ENCODE data around the gene VCL.

Gene VCL

GRCh38 chr10:74113546-74113945 is 115.6 kb downstream of the VCL start:
- no peak overlapping the region for H3K4me3 ChIP-seq (ENCODE audit: low read length in 2 of 2)
- H3K4me1 ChIP-seq (ENCODE audit: control insufficient read depth in 2 of 2, insufficient read depth in 2 of 2, low read length in 2 of 2) = no peaks in the 10 kb centered on the region
- no peak overlapping the region for H3K27ac ChIP-seq (ENCODE audit: low read depth in 2 of 2, low read length in 2 of 2)
- H3K9me3 ChIP-seq (ENCODE audit: control insufficient read depth in 2 of 2, low read length in 2 of 2) = no peaks in the 10 kb centered on the region
- H3K27me3 ChIP-seq (ENCODE audit: control insufficient read depth in 2 of 2, insufficient read depth in 2 of 2, low read length in 2 of 2) = no peaks in the 10 kb centered on the region
- peaks cover 84% of the 10 kb centered on the region in 2 donors for H3K36me3 ChIP-seq (ENCODE audit: control insufficient read depth in 2 of 2, insufficient read depth in 2 of 2, low read length in 2 of 2)
- H3K9ac ChIP-seq (ENCODE audit: low read depth in 1 of 2, low read length in 2 of 2) = no peak overlapping the region

GRCh38 chr10:74114041-74114448 is 116.1 kb downstream of the VCL start:
- Histone ChIP-seq H3K4me1 (ENCODE audit: control insufficient read depth in 2 of 2, insufficient read depth in 2 of 2, low read length in 2 of 2) (no peaks in the 10 kb centered on the region), H3K4me3 (ENCODE audit: low read length in 2 of 2) (no peak overlapping the region), H3K9me3 (ENCODE audit: control insufficient read depth in 2 of 2, low read length in 2 of 2) (no peaks in the 10 kb centered on the region), H3K36me3 (ENCODE audit: control insufficient read depth in 2 of 2, insufficient read depth in 2 of 2, low read length in 2 of 2) (peaks cover 83 to 86% of the 10 kb centered on the region in 2 donors), H3K9ac (ENCODE audit: low read depth in 1 of 2, low read length in 2 of 2) (no peak overlapping the region), H3K27ac (ENCODE audit: low read depth in 2 of 2, low read length in 2 of 2) (no peak overlapping the region), H3K27me3 (ENCODE audit: control insufficient read depth in 2 of 2, insufficient read depth in 2 of 2, low read length in 2 of 2) (no peaks in the 10 kb centered on the region)

GRCh38 chr10:74117738-74118137 is 119.8 kb downstream of the VCL start:
- Histone ChIP-seq H3K9ac (ENCODE audit: low read depth in 1 of 2, low read length in 2 of 2) (no peak overlapping the region), H3K27ac (ENCODE audit: low read depth in 2 of 2, low read length in 2 of 2) (no peak overlapping the region), H3K4me3 (ENCODE audit: low read length in 2 of 2) (no peak overlapping the region), H3K27me3 (ENCODE audit: control insufficient read depth in 2 of 2, insufficient read depth in 2 of 2, low read length in 2 of 2) (no peaks in the 10 kb centered on the region), H3K9me3 (ENCODE audit: control insufficient read depth in 2 of 2, low read length in 2 of 2) (no peaks in the 10 kb centered on the region), H3K36me3 (ENCODE audit: control insufficient read depth in 2 of 2, insufficient read depth in 2 of 2, low read length in 2 of 2) (peaks cover 73 to 78% of the 10 kb centered on the region in 2 donors), H3K4me1 (ENCODE audit: control insufficient read depth in 2 of 2, insufficient read depth in 2 of 2, low read length in 2 of 2) (no peaks in the 10 kb centered on the region)

GRCh38 chr10:74118804-74119203 is 120.9 kb downstream of the VCL start:
- Histone ChIP-seq H3K27ac (ENCODE audit: low read depth in 2 of 2, low read length in 2 of 2) (no peak overlapping the region), H3K9me3 (ENCODE audit: control insufficient read depth in 2 of 2, low read length in 2 of 2) (no peaks in the 10 kb centered on the region), H3K27me3 (ENCODE audit: control insufficient read depth in 2 of 2, insufficient read depth in 2 of 2, low read length in 2 of 2) (no peaks in the 10 kb centered on the region), H3K4me3 (ENCODE audit: low read length in 2 of 2) (no peak overlapping the region), H3K9ac (ENCODE audit: low read depth in 1 of 2, low read length in 2 of 2) (no peak overlapping the region), H3K4me1 (ENCODE audit: control insufficient read depth in 2 of 2, insufficient read depth in 2 of 2, low read length in 2 of 2) (no peaks in the 10 kb centered on the region), H3K36me3 (ENCODE audit: control insufficient read depth in 2 of 2, insufficient read depth in 2 of 2, low read length in 2 of 2) (peaks cover 73 to 81% of the 10 kb centered on the region in 2 donors)

GRCh38 chr10:74120911-74121310 is 123.0 kb downstream of the VCL start:
- no peaks in the 10 kb centered on the region for H3K9me3 ChIP-seq (ENCODE audit: control insufficient read depth in 2 of 2, low read length in 2 of 2)
- no peak overlapping the region for H3K4me3 ChIP-seq (ENCODE audit: low read length in 2 of 2)
- H3K27me3 ChIP-seq (ENCODE audit: control insufficient read depth in 2 of 2, insufficient read depth in 2 of 2, low read length in 2 of 2) = no peaks in the 10 kb centered on the region
- H3K9ac ChIP-seq (ENCODE audit: low read depth in 1 of 2, low read length in 2 of 2) = no peak overlapping the region
- no peak overlapping the region for H3K27ac ChIP-seq (ENCODE audit: low read depth in 2 of 2, low read length in 2 of 2)
- peaks cover 67 to 74% of the 10 kb centered on the region in 2 donors for H3K36me3 ChIP-seq (ENCODE audit: control insufficient read depth in 2 of 2, insufficient read depth in 2 of 2, low read length in 2 of 2)
- no peaks in the 10 kb centered on the region for H3K4me1 ChIP-seq (ENCODE audit: control insufficient read depth in 2 of 2, insufficient read depth in 2 of 2, low read length in 2 of 2)

GRCh38 chr10:74121368-74121767 is 123.5 kb downstream of the VCL start:
- Histone ChIP-seq H3K9me3 (ENCODE audit: control insufficient read depth in 2 of 2, low read length in 2 of 2) (no peaks in the 10 kb centered on the region), H3K27ac (ENCODE audit: low read depth in 2 of 2, low read length in 2 of 2) (no peak overlapping the region), H3K4me3 (ENCODE audit: low read length in 2 of 2) (no peak overlapping the region), H3K4me1 (ENCODE audit: control insufficient read depth in 2 of 2, insufficient read depth in 2 of 2, low read length in 2 of 2) (no peaks in the 10 kb centered on the region), H3K36me3 (ENCODE audit: control insufficient read depth in 2 of 2, insufficient read depth in 2 of 2, low read length in 2 of 2) (peaks cover 69 to 74% of the 10 kb centered on the region in 2 donors), H3K9ac (ENCODE audit: low read depth in 1 of 2, low read length in 2 of 2) (no peak overlapping the region), H3K27me3 (ENCODE audit: control insufficient read depth in 2 of 2, insufficient read depth in 2 of 2, low read length in 2 of 2) (no peaks in the 10 kb centered on the region)

GRCh38 chr10:74122060-74122459 is 124.1 kb downstream of the VCL start:
- Histone ChIP-seq H3K27me3 (ENCODE audit: control insufficient read depth in 2 of 2, insufficient read depth in 2 of 2, low read length in 2 of 2) (no peaks in the 10 kb centered on the region), H3K9ac (ENCODE audit: low read depth in 1 of 2, low read length in 2 of 2) (no peak overlapping the region), H3K4me1 (ENCODE audit: control insufficient read depth in 2 of 2, insufficient read depth in 2 of 2, low read length in 2 of 2) (no peaks in the 10 kb centered on the region), H3K36me3 (ENCODE audit: control insufficient read depth in 2 of 2, insufficient read depth in 2 of 2, low read length in 2 of 2) (peaks cover 69 to 72% of the 10 kb centered on the region in 2 donors), H3K4me3 (ENCODE audit: low read length in 2 of 2) (no peak overlapping the region), H3K27ac (ENCODE audit: low read depth in 2 of 2, low read length in 2 of 2) (no peak overlapping the region), H3K9me3 (ENCODE audit: control insufficient read depth in 2 of 2, low read length in 2 of 2) (no peaks in the 10 kb centered on the region)

GRCh38 chr10:74123081-74123480 is 125.2 kb downstream of the VCL start:
- Histone ChIP-seq H3K4me1 (ENCODE audit: control insufficient read depth in 2 of 2, insufficient read depth in 2 of 2, low read length in 2 of 2) (no peaks in the 10 kb centered on the region), H3K9ac (ENCODE audit: low read depth in 1 of 2, low read length in 2 of 2) (no peak overlapping the region), H3K4me3 (ENCODE audit: low read length in 2 of 2) (no peak overlapping the region), H3K36me3 (ENCODE audit: control insufficient read depth in 2 of 2, insufficient read depth in 2 of 2, low read length in 2 of 2) (peaks cover 64 to 67% of the 10 kb centered on the region in 2 donors), H3K27me3 (ENCODE audit: control insufficient read depth in 2 of 2, insufficient read depth in 2 of 2, low read length in 2 of 2) (no peaks in the 10 kb centered on the region), H3K9me3 (ENCODE audit: control insufficient read depth in 2 of 2, low read length in 2 of 2) (no peaks in the 10 kb centered on the region), H3K27ac (ENCODE audit: low read depth in 2 of 2, low read length in 2 of 2) (no peak overlapping the region)

GRCh38 chr10:74133923-74134820 is 136.3 kb downstream of the VCL start:
- Histone ChIP-seq H3K27ac (ENCODE audit: low read depth in 2 of 2, low read length in 2 of 2) (no peak overlapping the region), H3K9me3 (ENCODE audit: control insufficient read depth in 2 of 2, low read length in 2 of 2) (no peaks in the 10 kb centered on the region), H3K4me3 (ENCODE audit: low read length in 2 of 2) (no peak overlapping the region), H3K9ac (ENCODE audit: low read depth in 1 of 2, low read length in 2 of 2) (no peak overlapping the region), H3K27me3 (ENCODE audit: control insufficient read depth in 2 of 2, insufficient read depth in 2 of 2, low read length in 2 of 2) (no peaks in the 10 kb centered on the region), H3K36me3 (ENCODE audit: control insufficient read depth in 2 of 2, insufficient read depth in 2 of 2, low read length in 2 of 2) (peaks cover 57% of the 10 kb centered on the region in 2 donors), H3K4me1 (ENCODE audit: control insufficient read depth in 2 of 2, insufficient read depth in 2 of 2, low read length in 2 of 2) (no peaks in the 10 kb centered on the region)

GRCh38 chr10:74135452-74135851 is 137.5 kb downstream of the VCL start:
- no peaks in the 10 kb centered on the region for H3K9me3 ChIP-seq (ENCODE audit: control insufficient read depth in 2 of 2, low read length in 2 of 2)
- peaks cover 45 to 48% of the 10 kb centered on the region in 2 donors for H3K36me3 ChIP-seq (ENCODE audit: control insufficient read depth in 2 of 2, insufficient read depth in 2 of 2, low read length in 2 of 2)
- no peak overlapping the region for H3K4me3 ChIP-seq (ENCODE audit: low read length in 2 of 2)
- H3K9ac ChIP-seq (ENCODE audit: low read depth in 1 of 2, low read length in 2 of 2) = no peak overlapping the region
- no peaks in the 10 kb centered on the region for H3K4me1 ChIP-seq (ENCODE audit: control insufficient read depth in 2 of 2, insufficient read depth in 2 of 2, low read length in 2 of 2)
- no peak overlapping the region for H3K27ac ChIP-seq (ENCODE audit: low read depth in 2 of 2, low read length in 2 of 2)
- H3K27me3 ChIP-seq (ENCODE audit: control insufficient read depth in 2 of 2, insufficient read depth in 2 of 2, low read length in 2 of 2) = no peaks in the 10 kb centered on the region
